ENCODE measurements around the gene HDAC4. TPM values are rescaled to one million over a fixed set of nuclear protein-coding genes. Genes with fewer than 3 reads are reported as not detected.

Gene HDAC4
- total RNA-seq, 1 donor from 2014 or later: 39.0 TPM

DNA sequence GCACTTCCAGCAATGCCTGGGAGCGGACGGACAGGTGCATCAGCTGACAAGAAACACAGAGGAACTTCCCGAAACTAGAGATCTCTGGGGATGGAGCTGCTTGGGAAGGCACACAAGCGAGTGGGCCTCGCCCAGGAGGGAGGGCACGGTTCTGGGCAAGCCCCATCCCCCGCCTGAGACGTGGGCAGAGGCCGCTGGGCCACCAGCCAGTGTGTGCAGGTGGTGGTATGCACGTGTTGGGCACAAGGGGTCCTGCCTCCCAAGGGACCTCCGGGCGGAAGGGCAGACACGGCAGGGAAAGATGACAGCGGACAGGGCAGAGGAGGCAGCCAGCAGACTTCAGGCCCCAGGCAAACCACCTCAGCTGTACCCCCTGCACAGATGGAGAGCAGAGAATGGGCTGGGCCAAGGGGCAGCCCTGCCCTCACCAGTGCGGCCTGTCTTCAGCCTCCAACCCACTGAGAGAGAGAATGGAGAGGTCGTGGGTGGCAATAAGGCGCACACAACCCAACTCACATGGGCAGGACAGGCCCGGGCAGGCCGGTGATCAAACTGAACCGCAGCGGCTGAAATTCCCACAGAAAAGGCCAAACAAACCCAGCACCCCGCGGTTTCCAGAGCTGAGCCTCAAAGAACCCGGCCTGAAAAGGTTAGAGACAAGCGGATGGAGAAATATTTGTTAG, 51.2 kb downstream of the HDAC4 start:
- H3K36me3 Mint-ChIP-seq: peaks cover 32% of the 10 kb centered on the region
- DNase-seq (ENCODE audit: extremely low spot score, unreplicated experiment): no peak
- H3K4me1 Mint-ChIP-seq (ENCODE audit: unreplicated experiment): peaks cover 26% of the 10 kb centered on the region
- H3K27ac Mint-ChIP-seq: peak overlapping the region; percentile 43
- no peaks in the 10 kb centered on the region for H3K9me3 Mint-ChIP-seq
- no peak for TF ChIP-seq CTCF (conservative IDR thresholded peaks at IDR 0.05)
- H3K4me3 Mint-ChIP-seq: no peak overlapping the region
- no peaks in the 10 kb centered on the region for H3K27me3 Mint-ChIP-seq

DNA sequence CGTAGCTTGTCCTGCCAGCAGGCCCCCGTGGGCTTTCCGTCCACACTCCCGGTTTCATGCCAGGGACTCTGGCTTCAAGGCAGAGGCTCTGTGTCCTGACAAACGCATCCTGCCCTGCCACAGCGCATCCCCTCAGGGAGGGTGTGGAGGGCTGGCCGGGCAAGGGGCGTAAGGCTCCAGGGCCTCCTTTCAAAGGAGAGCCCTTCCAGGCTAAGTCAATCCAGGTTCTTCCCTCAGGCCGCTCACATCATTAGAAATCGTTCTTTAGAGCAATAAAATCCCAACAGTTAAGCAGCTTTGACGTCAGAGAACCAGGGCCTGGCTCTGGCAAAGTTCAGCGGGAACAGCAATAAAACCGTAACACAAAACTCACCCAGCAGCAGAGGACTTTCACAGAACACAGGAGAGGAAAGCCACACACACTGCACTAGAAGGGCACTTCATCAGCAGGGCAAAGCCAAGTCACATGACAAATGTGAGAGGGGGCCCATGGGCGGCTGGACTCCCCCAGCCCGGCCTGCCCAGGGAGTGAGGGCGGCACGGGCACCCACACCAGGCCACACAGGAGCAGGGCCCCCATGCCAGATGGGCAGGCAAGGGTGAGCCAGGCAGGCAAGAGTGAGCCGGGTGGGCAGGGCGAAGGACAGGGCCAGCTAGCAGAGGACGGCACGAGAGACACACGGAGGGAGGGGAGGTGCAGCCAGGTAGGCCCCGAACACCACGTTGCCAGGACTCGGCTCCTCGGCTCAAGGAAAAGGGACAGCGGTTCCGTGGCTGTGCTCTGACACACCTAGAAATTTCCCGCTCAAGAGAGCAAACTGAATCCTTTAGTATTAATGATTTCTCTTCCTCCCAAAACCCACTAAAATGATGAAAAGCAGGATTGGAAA, 52.0 kb downstream of the HDAC4 start:
- Mint-ChIP-seq H3K27me3 (no peaks in the 10 kb centered on the region), H3K9me3 (no peaks in the 10 kb centered on the region), H3K27ac (peak overlapping the region; percentile 13), H3K4me1 (ENCODE audit: unreplicated experiment) (peaks cover 22% of the 10 kb centered on the region), H3K4me3 (no peak overlapping the region), H3K36me3 (peaks cover 34% of the 10 kb centered on the region)
- no peak for DNase-seq (ENCODE audit: extremely low spot score, unreplicated experiment)
- TF ChIP-seq CTCF (conservative IDR thresholded peaks at IDR 0.05): no peak

DNA sequence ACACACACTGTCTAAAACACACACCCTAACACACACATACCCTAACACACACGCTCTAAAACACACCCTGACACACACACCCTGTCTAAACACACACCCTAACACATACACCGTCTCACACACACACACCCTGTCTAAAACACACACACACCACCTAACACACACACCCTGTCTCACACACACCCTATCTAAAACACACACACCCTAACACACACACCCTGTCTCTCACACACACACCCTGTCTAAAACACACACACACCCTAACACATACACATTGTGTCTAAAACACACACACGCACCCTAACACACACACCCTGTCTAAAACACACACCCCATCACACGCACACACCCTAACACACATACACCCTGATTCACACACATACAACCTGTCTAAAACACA, 54.1 kb downstream of the HDAC4 start:
- H3K27ac Mint-ChIP-seq: no peak overlapping the region
- H3K4me3 Mint-ChIP-seq: no peak overlapping the region
- peaks cover 14% of the 10 kb centered on the region for H3K4me1 Mint-ChIP-seq (ENCODE audit: unreplicated experiment)
- H3K36me3 Mint-ChIP-seq: peaks cover 32% of the 10 kb centered on the region
- no peak for TF ChIP-seq CTCF (conservative IDR thresholded peaks at IDR 0.05)
- no peak for DNase-seq (ENCODE audit: extremely low spot score, unreplicated experiment)
- no peaks in the 10 kb centered on the region for H3K27me3 Mint-ChIP-seq
- no peaks in the 10 kb centered on the region for H3K9me3 Mint-ChIP-seq

GRCh38 chr2:239345251-239345650, 55.6 kb downstream of the HDAC4 start:
- no peak for TF ChIP-seq CTCF (conservative IDR thresholded peaks at IDR 0.05)
- Mint-ChIP-seq H3K4me3 (no peak overlapping the region), H3K27ac (no peak overlapping the region), H3K9me3 (no peaks in the 10 kb centered on the region), H3K36me3 (peaks cover 26% of the 10 kb centered on the region), H3K4me1 (ENCODE audit: unreplicated experiment) (peaks cover 11% of the 10 kb centered on the region), H3K27me3 (no peaks in the 10 kb centered on the region)
- no peak for DNase-seq (ENCODE audit: extremely low spot score, unreplicated experiment)

DNA sequence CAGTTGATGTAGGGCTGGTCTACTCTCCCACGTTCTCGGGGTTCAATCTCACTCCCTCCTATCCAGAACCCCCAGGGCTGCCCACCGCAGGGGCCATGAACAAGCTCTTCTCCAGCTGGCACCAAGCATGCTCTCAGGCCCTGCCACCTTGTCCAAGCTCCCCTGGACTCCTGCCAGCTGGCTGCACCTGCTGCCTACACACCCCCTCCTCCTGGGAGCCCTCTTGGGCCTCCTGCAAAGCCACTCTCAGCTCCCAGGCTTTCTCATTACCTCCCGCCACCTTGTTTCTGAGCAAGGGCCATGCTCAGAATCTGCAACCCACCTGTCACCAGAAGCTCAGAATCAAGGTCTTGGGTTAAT, 56.0 kb downstream of the HDAC4 start:
- no peak overlapping the region for H3K4me3 Mint-ChIP-seq
- no peaks in the 10 kb centered on the region for H3K27me3 Mint-ChIP-seq
- no peak overlapping the region for H3K27ac Mint-ChIP-seq
- H3K4me1 Mint-ChIP-seq (ENCODE audit: unreplicated experiment): peaks cover 11% of the 10 kb centered on the region
- DNase-seq (ENCODE audit: extremely low spot score, unreplicated experiment): no peak
- H3K36me3 Mint-ChIP-seq: peaks cover 26% of the 10 kb centered on the region
- no peaks in the 10 kb centered on the region for H3K9me3 Mint-ChIP-seq
- no peak for TF ChIP-seq CTCF (conservative IDR thresholded peaks at IDR 0.05)

Measured in type B pancreatic cell (in vitro differentiated cells).